OCI-LY7 (cell line): Measurements from ENCODE around the gene FAM193A.

Experiments
- EZH2phosphoT487 ChIP-seq: fragments of 200-600 bp; sonication (generic); IDR thresholded peaks from 2 replicates; pipeline ENCODE4 v1.6.1; 2018; ENCODE audit warnings: low read depth, borderline replicate concordance, mild to moderate bottlenecking, mixed run types, antibody characterized with exemption, low read length, moderate library complexity, mixed read lengths
- TF ChIP-seq, protein P1 (sequence below): fragments of 200-600 bp; sonication (generic); conservative IDR thresholded peaks from 2 replicates; pipeline ENCODE4 v1.5.1; 2014; ENCODE audit warnings: mild to moderate bottlenecking, antibody characterized with exemption, low read length, moderate library complexity, mixed read lengths

DNA sequence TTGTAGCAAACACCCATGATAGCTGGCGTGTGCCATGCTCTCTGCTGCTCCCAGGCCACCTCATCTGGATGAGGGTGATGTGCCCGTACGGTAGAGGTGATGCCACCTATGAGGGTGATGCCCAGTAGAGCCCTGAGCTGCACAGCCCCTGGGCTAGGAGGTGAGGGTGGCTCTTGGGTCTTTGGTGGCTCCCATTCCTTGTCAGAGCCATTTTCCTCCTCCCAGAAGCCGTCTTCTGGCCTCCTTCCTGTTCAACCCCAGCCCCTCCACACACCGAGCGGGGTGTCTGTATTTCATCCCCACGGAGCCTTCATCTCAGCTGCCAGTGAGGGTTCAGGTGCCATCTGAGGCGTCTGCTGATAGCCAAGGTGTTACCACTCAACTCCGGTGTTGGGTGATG lies 231.7 kb downstream of the FAM193A start:
- TF ChIP-seq, protein P1, sequence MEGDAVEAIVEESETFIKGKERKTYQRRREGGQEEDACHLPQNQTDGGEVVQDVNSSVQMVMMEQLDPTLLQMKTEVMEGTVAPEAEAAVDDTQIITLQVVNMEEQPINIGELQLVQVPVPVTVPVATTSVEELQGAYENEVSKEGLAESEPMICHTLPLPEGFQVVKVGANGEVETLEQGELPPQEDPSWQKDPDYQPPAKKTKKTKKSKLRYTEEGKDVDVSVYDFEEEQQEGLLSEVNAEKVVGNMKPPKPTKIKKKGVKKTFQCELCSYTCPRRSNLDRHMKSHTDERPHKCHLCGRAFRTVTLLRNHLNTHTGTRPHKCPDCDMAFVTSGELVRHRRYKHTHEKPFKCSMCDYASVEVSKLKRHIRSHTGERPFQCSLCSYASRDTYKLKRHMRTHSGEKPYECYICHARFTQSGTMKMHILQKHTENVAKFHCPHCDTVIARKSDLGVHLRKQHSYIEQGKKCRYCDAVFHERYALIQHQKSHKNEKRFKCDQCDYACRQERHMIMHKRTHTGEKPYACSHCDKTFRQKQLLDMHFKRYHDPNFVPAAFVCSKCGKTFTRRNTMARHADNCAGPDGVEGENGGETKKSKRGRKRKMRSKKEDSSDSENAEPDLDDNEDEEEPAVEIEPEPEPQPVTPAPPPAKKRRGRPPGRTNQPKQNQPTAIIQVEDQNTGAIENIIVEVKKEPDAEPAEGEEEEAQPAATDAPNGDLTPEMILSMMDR: no peak
- TF ChIP-seq EZH2phosphoT487: no peak
